KMS-11 (cell line): ENCODE results near the gene SCNN1B.

Experiments used
- H2AFZ ChIP-seq: fragments of 200-600 bp; sonication (generic); 2 replicates; pipeline ENCODE4 v1.6.1; 2016; ENCODE audit warnings: antibody characterized with exemption, mixed run types, low read depth
- H3K27ac ChIP-seq: fragments of 200-600 bp; sonication (generic); 2 replicates; pipeline ENCODE4 v1.6.1; 2016; ENCODE audit warnings: mild to moderate bottlenecking, mixed run types
- H3K27me3 ChIP-seq: fragments of 200-600 bp; sonication (generic); 2 replicates; pipeline ENCODE4 v1.6.1; 2017; ENCODE audit warnings: mild to moderate bottlenecking, low read depth, mixed run types, moderate library complexity; ENCODE audit not compliant: insufficient read depth
- H3K36me3 ChIP-seq: fragments of 200-600 bp; sonication (generic); 2 replicates; pipeline ENCODE4 v1.6.1; 2017; ENCODE audit warnings: mild to moderate bottlenecking, mixed run types; ENCODE audit not compliant: insufficient read depth
- H3K4me1 ChIP-seq: fragments of 200-600 bp; sonication (generic); 2 replicates; pipeline ENCODE4 v1.6.1; 2016; ENCODE audit warnings: mild to moderate bottlenecking, low read depth, mixed run types; ENCODE audit not compliant: poor library complexity, severe bottlenecking
- H3K4me2 ChIP-seq: fragments of 200-600 bp; sonication (generic); 2 replicates; pipeline ENCODE4 v1.7.0; 2016; ENCODE audit warnings: mild to moderate bottlenecking, mixed run types
- H3K4me3 ChIP-seq: fragments of 200-600 bp; sonication (generic); IDR thresholded peaks from 2 replicates; pipeline ENCODE4 v1.6.1; 2017; ENCODE audit warnings: low read depth, low read length, mixed read lengths; ENCODE audit not compliant: insufficient read depth
- H3K79me2 ChIP-seq: fragments of 200-600 bp; sonication (generic); 2 replicates; pipeline ENCODE4 v1.6.1; 2016; ENCODE audit warnings: low read depth, mixed run types; ENCODE audit not compliant: insufficient read depth
- H3K9ac ChIP-seq: fragments of 200-600 bp; sonication (generic); 2 replicates; pipeline ENCODE4 v1.6.1; 2016; ENCODE audit warnings: mild to moderate bottlenecking, mixed run types
- H4K20me1 ChIP-seq: fragments of 200-600 bp; sonication (generic); 2 replicates; pipeline ENCODE4 v1.6.1; 2016; ENCODE audit warnings: mild to moderate bottlenecking, mixed run types; ENCODE audit not compliant: insufficient read depth
- TF ChIP-seq, protein P1 (sequence below): fragments of 200-600 bp; sonication (generic); conservative IDR thresholded peaks from 2 replicates; pipeline ENCODE4 v1.6.1; 2017; ENCODE audit warnings: low read depth, mild to moderate bottlenecking, antibody characterized with exemption, low read length, moderate library complexity, mixed read lengths

Gene SCNN1B

DNA sequence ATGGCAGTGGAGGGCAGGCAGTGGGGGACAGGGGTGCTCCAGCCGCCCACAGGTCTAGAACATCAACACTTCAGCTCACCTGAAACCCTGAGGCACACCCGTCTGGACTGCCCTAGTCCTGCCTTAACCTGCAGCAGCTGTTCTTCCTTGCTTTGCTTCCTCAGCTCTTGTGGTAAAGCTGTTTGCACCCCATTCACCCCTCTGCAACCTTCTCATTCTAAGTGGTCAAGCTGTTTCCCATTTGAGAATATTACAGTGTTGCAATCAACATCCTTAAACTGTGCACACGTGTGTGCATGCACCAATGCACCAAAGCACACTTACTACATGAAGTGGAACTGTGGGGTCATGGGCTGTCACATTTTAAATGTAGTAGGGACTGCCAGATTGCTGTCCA lies 32.4 kb downstream of the SCNN1B start:
- Histone ChIP-seq H3K4me2 (peak overlapping the region; percentile 66), H3K27ac (peak overlapping the region; percentile 89), H4K20me1 (no peaks in the 10 kb centered on the region), H3K4me1 (peaks cover 84% of the 10 kb centered on the region), H3K79me2 (no peaks in the 10 kb centered on the region), H3K27me3 (no peaks in the 10 kb centered on the region), H2AFZ (peak overlapping the region; percentile 32; the same call in 1 of the 2 replicates), H3K9ac (peak overlapping the region; percentile 20; the same call in 1 of the 2 replicates), H3K4me3 (no peak overlapping the region), H3K36me3 (no peaks in the 10 kb centered on the region)
- TF ChIP-seq, protein P1, sequence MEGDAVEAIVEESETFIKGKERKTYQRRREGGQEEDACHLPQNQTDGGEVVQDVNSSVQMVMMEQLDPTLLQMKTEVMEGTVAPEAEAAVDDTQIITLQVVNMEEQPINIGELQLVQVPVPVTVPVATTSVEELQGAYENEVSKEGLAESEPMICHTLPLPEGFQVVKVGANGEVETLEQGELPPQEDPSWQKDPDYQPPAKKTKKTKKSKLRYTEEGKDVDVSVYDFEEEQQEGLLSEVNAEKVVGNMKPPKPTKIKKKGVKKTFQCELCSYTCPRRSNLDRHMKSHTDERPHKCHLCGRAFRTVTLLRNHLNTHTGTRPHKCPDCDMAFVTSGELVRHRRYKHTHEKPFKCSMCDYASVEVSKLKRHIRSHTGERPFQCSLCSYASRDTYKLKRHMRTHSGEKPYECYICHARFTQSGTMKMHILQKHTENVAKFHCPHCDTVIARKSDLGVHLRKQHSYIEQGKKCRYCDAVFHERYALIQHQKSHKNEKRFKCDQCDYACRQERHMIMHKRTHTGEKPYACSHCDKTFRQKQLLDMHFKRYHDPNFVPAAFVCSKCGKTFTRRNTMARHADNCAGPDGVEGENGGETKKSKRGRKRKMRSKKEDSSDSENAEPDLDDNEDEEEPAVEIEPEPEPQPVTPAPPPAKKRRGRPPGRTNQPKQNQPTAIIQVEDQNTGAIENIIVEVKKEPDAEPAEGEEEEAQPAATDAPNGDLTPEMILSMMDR = no peak; the same call in 1 of the 2 replicates

DNA sequence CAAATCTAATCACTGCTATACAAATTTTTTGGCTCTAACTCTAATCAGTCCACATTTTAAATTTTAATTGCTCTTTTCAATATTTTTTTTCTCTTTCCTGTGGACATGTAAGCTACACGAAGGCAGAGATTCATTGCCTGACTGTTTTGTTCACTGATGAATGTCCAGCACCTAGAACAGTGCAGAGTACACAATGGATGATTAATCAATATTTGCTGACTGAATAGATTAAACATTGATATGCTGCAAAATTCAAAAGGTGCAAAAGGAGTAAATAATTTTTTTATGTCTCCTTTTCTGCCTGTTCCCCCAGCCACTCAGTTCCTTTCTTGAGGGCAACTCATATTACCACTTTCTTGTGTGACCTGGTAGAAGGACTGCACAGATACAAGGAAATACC lies 32.8 kb downstream of the SCNN1B start:
- Histone ChIP-seq H3K4me2 (peak overlapping the region; percentile 66), H3K4me1 (peaks cover 87% of the 10 kb centered on the region), H4K20me1 (no peaks in the 10 kb centered on the region), H3K79me2 (no peaks in the 10 kb centered on the region), H3K36me3 (no peaks in the 10 kb centered on the region), H3K4me3 (no peak overlapping the region), H2AFZ (no peak overlapping the region), H3K9ac (peak overlapping the region; percentile 72; the same call in 1 of the 2 replicates), H3K27me3 (no peaks in the 10 kb centered on the region), H3K27ac (peak overlapping the region; percentile 89)
- TF ChIP-seq, protein P1 = no peak

DNA sequence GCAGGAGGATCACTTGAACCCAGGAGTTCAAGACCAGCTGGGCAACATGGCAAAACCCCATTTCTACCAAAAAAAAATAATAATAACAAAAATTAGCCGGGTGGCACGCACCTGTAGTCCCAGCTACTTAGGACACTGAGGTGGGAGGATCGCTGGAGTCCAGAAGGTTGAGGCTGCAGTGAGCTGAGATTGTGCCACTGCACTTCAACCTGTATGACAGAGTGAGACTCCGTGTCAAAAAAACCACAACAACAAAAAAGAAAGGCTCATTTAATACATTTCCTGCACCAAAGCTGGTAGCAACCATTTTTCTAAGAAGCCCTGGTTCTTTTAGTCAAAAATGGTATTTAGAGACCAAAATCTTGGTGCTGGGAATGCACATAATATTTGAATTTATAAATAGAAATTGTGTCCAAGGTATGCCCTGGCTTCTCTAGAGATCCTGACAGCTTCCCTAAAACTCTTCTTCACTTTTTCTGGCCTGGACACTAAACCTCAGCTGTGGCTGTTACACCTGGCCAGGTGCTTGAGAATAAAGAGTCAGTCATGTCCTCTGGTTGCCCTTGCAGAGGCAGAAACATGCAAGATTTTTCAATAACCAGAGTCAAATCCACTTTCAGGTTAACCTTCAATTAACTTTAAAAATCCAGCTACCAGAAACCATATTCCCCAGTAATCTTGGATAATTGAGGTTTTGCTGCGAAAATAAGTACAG lies 35.9 kb downstream of the SCNN1B start:
- H3K4me2 ChIP-seq = peak overlapping the region; percentile 66
- H3K4me1 ChIP-seq = peaks cover 96% of the 10 kb centered on the region
- H3K27me3 ChIP-seq = no peaks in the 10 kb centered on the region
- H3K4me3 ChIP-seq = no peak overlapping the region
- TF ChIP-seq, protein P1 = no peak
- no peaks in the 10 kb centered on the region for H3K79me2 ChIP-seq
- H3K36me3 ChIP-seq = no peaks in the 10 kb centered on the region
- H3K9ac ChIP-seq = peak overlapping the region; percentile 72; the same call in 1 of the 2 replicates
- H4K20me1 ChIP-seq = no peaks in the 10 kb centered on the region
- peak overlapping the region; percentile 89 for H3K27ac ChIP-seq
- peak overlapping the region; percentile 42; the same call in 1 of the 2 replicates for H2AFZ ChIP-seq

GRCh38 chr16:23339787-23340186 lies 37.7 kb downstream of the SCNN1B start:
- TF ChIP-seq, protein P1 = no peak
- Histone ChIP-seq H3K9ac (no peak overlapping the region), H3K27me3 (no peaks in the 10 kb centered on the region), H4K20me1 (no peaks in the 10 kb centered on the region), H3K79me2 (no peaks in the 10 kb centered on the region), H3K4me3 (no peak overlapping the region), H3K4me2 (no peak overlapping the region), H3K4me1 (peaks cover 89% of the 10 kb centered on the region), H3K36me3 (no peaks in the 10 kb centered on the region), H2AFZ (no peak overlapping the region), H3K27ac (no peak overlapping the region)
